Measurements from ENCODE around the gene TBX2.

TBX2 gene

DNA sequence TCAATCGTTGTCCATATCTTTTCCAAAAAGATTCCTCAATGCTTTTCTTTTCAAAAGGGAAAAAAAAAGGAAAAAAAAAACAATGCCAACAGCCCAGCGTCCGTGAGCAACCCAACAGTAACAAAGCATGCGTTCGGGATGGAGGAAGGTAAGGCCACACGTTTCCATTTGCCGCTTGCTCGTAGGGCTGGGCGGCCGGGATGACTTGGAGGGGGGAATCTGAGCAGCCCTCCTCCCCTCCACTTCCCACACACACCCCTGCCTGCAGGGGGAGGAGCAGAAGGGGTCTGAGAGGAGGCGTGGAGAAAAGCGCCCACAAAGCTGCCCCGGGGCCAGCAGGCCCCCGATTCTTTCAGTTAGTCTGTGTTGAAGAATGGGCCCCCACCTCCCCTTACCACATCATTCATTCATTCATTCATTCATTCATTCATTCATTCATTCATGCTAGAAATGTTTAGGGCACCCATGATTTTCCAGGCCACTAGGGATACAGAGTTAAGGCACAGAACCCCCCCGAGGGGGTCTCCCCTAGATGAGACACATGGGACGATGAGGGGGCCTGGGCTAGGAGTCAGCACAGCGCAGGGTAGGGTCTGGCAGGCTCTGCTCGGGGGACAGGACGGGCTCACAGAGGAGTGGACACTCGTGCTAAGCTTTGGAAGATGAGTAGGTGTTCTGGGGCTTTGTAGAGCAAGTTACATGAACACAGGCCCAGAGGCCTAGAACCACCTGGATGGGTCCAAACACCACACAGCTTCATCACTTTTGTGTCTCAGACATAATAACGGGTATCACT is 10.9 kb upstream of the TBX2 start:
- no peak for DNase-seq

DNA sequence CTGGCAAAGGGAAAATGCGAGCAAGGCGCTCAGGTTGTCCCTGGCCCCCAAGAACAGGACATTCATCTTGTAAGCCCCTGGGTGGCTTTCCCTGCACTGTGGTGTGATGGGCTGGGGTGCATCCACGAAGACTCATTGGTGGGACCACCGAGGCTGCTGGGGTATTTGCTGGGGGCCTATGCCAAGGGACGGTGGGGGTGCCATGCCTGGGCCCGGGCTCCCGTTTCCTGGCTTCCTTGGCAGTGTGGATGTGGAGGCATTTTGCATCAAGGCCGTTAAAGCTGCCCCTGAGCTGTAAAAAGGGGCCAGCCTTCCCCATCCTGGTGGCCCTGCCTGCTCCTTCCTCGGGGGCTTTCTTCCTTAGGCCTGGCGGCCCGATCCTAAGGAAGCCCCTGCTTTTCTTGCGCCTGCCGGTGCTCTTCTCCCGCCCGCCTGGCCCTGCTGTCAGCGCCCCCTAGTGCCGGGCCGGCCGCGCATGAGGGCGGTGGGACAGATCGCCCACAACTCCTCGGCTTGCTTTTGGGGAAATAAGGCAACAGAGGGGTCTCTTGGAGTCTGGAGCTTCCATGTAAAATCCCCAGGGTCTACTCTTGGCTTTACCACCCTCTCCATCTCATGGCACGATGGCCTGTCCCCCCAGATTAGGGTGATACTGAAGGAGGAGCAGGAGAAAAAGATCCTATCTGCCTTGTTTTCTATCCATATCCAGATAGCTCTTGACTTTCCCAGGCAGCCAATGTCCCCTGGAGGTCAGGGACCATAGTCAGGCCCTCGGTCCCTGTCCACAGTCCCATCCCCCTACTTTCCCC is 9.8 kb upstream of the TBX2 start:
- DNase-seq: peak in 1 of 2 experiments; percentile 29

DNA sequence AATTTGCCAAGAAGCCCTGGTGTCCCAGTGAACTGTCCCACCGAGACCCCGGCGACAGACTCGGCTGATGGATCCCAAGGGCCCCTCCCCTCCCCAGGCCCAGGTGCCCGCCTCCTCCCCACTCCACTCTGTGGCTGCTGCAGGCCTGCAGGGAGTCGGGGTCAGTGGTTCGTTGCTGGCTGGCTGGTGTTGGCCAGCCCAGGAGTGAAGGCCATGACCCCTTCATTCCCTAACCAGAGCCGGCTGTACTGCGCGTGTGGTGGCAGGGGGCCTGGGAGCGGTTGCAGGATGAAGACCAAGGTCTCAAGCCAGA is 9.2 kb upstream of the TBX2 start:
- no peak for DNase-seq

DNA sequence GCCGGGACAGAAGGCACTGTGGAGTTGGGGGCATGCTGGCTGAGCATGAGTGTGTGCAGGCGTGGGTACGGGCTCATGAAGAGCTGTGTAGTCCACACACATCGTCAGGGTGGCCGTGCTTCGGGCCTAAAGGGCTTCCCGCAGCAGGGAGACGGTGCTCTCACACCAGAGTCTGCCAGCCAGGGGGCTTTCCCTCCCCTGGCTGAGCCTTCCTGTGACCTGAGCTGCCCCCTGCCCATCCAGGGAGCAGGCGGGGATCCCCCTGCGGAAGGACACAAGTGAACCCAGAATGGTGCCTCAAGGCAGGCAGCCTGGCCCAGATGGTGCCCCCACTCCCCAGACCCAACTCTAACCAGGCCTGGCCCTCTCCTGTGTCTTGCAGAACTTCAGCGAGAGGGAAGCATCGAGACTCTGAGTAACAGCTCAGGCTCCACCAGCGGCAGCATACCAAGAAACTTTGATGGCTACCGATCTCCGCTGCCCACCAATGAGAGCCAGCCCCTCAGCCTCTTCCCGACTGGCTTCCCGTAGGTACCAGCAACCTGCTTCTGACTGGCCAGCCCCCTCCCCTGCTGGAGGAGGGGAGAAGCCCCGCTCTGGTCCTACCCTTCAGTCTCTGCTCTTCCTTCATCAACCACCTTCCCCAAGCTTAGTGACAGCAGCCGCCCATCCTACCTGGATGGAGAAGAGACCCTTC is 7.9 kb upstream of the TBX2 start:
- DNase-seq: no peak

DNA sequence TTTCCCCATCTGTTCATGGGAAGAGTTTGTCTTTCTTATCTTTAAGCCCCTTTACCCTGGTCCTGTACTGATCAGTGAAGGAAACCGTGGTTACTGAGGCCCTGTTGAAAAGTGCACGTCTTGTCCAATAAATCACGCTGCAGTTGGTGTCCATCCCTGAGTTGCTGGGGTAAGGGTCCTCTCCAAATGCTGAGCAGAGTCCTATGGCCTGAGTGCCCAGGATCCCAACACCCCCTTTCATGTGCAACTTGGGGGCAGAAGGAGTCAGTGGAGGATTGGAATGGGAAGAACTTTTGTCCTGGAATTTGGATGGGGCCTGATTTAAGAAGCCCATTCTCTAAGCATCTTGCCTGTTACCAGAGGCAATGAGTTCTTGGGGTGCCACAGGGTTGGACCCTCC is 7.0 kb upstream of the TBX2 start:
- DNase-seq: no peak

DNA sequence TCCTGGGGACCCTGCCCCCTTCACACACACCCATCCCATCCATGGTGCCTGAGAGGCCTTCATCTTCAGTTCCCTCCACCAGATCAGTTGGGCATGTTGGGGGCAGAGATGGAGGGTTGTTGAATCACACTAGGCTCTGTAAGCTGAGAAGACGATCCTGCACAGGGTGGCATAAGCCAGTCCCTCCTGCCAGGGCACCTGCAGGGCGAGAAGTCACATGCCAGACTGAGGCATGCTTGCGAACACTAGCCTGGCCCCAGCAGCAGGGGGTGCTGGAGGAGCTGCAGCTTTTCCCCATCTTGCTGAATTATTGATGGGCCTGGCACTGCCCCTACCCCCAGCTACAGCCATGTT is 6.1 kb upstream of the TBX2 start:
- DNase-seq: peak in 1 of 2 experiments; percentile 17

DNA sequence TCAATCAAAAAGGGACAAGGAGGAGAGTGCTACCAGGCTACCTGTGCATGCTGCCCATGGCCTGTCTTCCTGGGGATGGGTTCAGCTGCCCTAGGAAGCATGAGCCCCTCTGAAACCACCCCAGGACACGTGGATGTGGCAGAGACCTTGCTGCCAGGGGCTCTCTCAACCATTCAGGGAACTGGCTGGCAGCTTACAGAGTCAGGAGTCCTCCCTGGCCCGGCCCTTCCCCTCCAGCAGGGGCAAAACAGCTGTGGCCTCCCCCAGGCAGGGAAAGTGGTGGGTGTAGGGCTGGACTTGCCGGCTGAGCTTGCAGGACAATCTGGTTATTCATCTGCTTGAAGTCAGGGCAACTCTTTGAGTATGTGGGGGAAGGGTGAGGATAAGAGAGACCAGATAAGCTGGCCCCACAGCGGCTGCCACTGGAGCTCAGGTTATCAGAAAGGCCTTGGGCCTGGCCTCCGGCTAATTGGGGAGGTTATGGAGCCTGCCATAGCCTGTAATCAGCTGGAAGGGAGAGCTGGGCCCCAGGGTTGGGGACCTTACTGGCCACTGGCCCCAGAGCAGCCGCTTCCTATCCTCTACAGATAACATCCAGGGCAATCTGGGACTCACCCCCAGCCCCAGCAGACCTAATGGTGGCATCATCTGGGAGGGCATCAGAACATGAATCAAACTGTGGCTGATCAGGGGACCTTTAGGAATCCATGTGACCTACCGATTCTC is 5.6 kb upstream of the TBX2 start:
- no peak for DNase-seq

DNA sequence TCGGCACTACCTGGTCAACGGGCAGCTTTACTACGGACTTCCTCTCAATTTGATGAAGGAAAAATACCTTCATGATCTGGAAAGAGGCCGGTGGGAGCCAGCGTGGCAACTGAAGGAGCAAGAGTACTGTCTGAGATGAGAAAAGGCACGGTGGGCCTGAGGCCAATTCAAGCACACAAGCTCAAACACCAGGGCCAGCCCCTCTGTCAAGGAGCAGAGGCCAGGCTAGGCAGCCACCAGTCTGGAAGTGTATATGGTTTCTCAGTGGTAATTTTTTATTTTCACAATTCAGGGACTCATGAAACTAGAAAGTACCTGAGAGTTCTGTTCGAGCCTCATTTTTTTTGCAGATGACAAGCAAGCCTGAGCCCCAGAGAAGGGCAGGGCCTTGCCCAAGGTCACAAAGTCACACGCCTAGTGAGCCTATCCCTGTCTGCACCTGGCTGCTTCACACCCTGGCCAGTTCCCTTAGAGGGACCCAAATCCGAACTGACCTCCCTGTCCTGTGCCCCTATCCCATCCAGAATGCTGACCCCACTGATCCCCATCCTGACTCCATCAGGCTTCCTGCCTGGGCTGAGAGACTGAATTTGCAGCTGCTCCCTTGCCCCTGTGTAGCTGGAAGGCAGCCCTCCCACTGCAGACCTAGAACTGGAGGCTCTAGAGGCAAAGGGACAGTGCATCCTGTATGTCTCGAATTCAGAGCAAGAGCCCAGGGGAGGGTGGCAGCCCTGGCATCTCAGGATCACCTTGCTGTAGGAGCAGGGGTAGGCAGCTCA is 4.8 kb upstream of the TBX2 start:
- DNase-seq: no peak

DNA sequence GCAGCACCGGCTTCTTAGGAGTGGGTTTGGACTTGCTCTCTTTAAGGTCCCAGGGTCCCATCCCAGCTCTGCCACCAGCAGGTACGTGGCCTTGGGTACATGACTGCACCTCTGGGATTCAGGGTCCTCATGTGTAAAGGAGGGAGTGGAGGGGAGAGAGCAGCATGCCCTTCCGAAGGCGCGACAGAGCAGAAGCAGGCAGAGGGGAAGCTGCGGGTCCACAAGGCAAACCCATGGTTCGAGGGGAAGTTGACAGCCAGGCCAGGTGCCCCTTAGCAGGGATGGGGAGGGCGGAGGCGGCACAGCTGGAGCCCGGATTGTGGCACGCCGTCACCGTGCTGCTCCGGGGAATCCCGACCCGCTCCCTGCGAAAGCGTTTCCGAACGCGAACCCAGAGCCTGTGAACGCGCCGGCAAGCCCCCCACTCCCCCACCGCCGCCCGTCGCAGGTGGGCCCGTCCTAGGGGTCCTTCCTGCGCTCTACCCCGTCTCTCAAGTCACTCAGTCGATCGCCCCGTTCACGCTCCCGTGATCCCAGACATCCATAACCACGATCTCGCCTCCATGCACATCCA is 4.1 kb upstream of the TBX2 start:
- no peak for DNase-seq

DNA sequence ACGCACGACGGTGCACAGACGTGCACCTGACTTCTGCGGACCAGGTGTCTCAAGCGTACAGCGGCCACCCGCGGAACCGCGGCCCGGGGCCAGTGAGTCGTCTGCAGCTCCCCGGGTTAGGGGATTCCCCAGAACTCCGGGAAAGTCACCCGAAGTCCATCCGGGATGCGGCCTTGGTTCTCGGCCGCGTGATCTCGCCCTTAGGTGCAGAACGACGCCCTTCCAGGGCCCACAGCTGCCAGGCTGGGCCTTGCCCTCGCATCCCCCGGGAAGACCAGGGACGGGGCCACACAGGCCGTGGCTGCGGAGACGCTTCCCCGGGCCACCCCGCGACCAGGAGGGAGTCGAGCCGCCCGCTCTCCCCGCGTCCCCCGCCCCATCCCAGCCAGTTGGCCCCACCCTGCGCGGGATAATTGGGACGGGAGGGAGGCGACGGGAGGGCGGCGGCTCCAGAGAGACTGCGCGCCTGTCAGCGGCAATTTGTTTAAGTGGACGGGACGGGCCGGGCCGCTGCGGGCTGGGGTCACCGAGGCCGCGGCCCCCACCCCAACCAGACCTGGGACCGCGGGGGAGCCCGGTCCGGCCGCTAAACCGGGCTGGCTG is 3.6 kb upstream of the TBX2 start:
- DNase-seq: no peak

DNA sequence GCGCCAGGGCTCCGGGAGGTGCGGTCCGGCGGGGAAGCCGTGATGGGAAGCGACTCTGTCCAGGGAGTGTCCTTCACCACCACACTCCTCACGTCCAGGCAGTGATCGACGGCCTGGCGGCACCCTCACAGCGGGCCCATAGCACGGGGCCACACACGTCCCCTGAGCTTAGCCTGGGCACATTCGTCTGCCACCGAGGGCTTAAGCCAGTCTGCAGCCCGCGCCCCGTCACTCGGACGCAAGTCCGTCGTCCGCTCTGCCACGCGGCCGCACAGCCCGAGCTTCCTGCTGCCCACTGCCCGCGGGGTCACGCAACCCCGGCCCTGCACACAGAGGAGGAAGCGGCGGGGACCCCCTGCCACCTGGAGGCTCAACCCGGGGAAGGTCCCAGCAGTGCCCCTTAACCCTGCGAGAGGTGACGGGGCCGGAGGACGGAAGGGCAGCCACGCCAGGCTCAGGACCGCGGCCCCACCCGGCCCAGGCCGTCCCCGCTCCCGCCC is 3.0 kb upstream of the TBX2 start:
- DNase-seq: no peak

DNA sequence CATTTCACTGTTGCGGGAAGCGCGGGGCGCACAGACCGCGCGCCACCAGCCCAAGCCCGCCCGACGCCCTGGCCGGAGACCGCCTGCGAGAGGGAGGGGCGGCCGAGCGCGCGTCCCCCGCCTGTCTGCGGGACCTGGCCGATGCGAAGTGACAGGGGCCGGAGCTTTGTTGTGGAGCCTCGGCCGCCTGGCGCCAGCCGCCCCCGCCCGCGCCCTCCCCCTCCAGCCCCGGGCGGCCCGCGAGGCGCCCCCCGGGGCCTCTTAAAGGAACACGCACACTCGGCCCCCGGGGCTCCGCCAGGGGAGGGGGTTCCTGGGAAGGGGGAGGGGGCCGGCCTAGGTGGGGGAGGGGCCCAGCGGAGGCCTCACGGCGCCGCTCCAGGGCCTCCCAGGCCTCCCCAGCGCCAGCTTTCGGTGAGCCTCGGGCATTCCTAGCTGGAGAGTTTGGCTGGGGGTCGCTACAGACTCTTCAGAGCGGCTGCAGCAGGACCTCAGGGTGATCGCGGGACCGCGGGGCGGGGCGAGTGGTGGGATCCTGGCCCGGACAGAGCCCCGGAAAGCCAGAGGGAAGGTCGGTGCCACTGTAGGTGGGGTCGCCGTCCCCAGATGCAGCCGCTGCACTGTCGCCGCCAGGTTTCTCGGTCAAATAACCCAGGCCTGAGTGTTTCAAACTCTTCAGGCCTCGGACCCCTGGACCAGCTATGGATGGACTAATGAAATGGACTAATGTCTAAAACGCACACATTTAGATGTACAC is 2.4 kb upstream of the TBX2 start:
- DNase-seq: no peak

DNA sequence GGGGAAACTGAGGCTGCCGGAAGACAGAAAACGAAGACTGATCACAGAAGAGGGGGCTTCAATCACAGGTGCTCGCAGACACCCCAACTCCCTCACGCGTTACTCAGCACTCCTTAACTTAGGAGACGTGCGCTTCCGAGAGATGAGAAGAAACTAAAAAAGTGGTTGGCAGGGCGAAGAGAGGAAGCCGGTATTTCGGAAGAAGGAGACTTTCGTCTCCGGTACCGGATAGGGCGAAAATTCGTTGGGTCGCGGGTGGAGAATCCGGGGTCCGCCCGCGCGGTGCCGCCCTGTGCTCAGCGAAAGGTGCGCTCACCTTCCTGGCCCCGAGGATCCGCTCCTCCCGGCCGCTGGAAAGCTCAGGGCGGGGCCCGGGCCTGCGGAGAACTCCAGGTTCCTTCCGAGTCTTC is 917 bp upstream of the TBX2 start:
- no peak for DNase-seq

DNA sequence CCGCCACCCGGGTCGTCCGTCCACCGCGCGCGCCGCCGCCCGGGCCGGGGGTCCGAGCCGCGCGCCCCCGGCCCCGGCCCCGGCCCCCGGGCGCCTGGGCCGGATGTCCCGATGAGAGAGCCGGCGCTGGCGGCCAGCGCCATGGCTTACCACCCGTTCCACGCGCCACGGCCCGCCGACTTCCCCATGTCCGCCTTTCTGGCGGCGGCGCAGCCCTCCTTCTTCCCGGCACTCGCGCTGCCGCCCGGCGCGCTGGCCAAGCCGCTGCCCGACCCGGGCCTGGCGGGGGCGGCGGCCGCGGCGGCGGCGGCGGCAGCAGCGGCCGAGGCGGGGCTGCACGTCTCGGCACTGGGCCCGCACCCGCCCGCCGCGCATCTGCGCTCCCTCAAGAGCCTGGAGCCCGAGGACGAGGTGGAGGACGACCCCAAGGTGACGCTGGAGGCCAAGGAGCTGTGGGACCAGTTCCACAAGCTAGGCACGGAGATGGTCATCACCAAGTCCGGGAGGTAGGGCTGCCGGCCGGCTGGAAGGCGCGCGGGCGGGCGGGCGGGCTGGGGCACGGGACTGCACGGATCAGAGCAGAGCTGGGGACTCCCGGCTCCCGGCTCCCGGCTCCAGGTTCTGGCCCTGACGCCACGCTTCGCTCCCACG is 548 bp downstream of the TBX2 start:
- no peak for DNase-seq

DNA sequence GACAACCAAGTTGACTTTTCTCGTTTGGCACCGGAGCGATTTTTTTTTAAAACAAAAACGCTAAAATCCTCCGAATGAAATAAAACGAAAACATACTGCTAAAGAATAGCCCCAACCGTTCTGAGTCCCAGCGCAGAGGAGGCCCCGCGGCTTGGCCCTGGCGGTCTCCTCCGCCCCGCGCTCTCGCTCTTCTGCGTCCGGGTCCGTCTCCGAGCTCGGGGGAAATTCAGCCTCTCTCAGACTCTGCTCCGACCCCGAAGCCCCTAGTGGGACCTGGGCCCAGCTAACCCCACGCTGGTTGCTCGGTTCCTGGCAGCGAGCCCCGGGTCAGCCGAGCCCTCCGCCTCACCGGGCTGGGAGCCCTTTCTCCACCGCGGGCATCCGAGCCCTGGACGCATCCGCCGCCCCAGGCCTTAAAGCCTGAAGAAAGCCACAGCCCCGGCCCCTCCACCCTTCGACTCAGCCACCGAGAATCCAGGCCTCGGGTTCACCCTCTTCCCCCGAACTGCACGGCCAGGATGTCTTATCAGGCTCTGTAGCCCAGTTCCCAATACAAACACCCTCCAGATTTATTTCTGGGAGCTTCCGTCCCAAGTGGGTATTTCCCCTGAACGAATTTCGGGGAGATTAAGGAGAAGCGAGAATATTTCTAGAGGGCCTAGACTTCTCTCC is 1.2 kb downstream of the TBX2 start:
- no peak for DNase-seq

DNA sequence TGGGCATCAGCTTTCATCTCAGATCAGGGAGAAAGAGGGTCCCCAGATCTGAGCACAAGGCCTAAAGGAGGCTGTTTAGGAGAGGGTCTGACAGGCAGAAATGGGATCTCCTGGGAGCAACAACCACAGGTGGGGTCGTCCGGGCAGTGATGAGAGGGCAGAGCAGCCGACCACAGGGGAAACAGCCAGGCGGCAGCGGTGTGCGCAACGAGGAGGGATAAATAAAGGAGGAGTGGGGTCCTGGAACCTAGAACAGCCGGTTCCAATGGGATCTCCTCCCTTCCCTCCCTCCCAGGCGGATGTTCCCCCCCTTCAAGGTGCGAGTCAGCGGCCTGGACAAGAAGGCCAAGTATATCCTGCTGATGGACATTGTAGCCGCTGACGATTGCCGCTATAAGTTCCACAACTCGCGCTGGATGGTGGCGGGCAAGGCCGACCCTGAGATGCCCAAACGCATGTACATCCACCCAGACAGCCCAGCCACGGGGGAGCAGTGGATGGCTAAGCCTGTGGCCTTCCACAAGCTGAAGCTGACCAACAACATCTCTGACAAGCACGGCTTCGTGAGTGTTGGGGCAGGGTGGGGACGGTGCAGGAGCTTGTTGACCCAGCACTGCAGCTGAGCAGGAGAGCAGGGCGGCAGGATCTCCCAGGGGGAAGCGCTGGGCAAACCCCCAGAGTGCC is 1.9 kb downstream of the TBX2 start:
- DNase-seq: no peak

DNA sequence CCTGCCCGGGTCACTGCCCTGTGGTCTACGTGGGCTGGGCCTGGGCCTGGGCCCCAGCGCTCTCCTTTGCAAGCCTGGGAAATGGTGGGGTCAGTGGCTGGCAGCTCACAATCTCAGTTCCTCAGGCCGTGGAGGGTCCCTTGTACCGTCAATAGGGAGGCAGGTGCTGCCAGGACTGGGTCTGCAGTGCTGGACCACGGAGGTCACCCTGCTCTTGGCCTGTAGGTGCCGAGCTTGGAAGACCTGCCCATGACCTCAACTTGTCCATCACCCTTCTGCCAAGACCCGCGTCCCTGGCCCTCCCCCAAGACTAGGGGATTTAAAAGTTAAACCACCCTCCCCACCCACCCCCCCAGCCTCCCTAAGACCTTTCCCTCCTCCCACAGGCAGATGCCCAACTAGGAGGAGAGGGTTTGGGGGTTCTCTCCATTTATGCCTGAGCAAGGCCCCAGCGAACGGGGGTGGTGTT is 2.5 kb downstream of the TBX2 start:
- DNase-seq: no peak

DNA sequence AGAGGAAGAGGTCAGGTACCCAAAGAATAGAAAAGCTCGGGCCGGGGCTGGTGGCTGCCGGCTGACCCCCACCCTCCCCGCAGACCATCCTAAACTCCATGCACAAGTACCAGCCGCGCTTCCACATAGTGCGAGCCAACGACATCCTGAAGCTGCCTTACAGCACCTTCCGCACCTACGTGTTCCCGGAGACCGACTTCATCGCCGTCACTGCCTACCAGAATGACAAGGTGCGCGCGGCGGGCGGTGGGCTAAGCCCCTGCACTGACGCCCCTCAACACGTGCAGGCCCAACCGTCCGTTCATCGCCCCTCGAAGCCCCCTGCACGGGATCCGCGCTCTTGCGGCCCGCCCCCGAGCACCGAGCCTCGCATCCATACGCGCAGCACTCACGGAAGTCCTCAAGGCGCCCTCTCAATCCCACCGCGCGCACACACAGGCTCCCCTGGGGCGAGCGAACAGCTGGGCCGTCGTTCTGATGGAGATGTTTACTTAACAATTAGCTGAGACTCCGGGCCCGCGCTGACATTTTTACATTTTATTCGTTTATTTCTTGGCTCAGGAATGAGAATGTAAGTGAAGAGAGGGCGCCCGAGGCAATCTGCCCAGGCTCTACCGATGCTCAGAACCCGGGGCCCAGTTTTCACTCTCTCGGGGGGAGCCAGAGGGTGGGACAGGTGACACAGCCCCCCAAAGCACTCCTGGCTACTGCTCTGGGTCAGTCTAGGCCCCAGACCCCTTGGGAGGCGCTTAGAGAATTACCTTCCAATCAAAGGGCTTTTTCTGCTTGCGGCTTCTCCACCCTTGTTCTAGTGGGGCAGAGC is 3.5 kb downstream of the TBX2 start:
- DNase-seq: no peak

Measured in NCI-H446 (cell line).